IMR-90 (cell line): Measurements from ENCODE around the gene CDC26. TPM values are rescaled to one million over a fixed set of nuclear protein-coding genes. Genes with fewer than 3 reads are reported as not detected.

ENCODE experiments used
- ATAC-seq: fragments of 200-7000 bp; cut with Tn5 transposase; 2 replicates; pipeline ENCODE4 v1.9.1; 2020; ENCODE audit warnings: low read depth, mild to moderate bottlenecking, moderate library complexity
- BruUV-seq: library from RNA; stranded (reverse); fragments of 400-500 nt; replicated peaks from 2 replicates; lab custom pipeline; 2021; lab: Mats Ljungman, UMichigan
- CTCF ChIA-PET: fragments of 300-600 bp; formaldehyde crosslinking; extraction: SDS; loops from one replicate; lab custom pipeline; 2021; ENCODE audit warnings: antibody characterized with exemption; lab: Yijun Ruan, JAX
- POLR2A ChIA-PET: fragments of 300-600 bp; sonication (Branson Sonifier 250); formaldehyde crosslinking; loops from one replicate; lab custom pipeline; 2022; ENCODE audit warnings: antibody characterized with exemption; ENCODE audit not compliant: unreplicated experiment; lab: Charles Lee
- DNase-seq: peaks from one replicate; pipeline ENCODE4 v3.0.0; 2013
- H2AFZ ChIP-seq: replicated peaks from 2 replicates; pipeline ENCODE3; 2013; ENCODE audit warnings: low read length, mild to moderate bottlenecking; ENCODE audit not compliant: poor library complexity
- H2AK5ac ChIP-seq: 2 replicates; pipeline ENCODE4 v1.6.1; 2013; ENCODE audit warnings: low read depth, low read length, inconsistent platforms
- H2AK9ac ChIP-seq: replicated peaks from 2 replicates; pipeline ENCODE3; 2013; ENCODE audit warnings: mild to moderate bottlenecking, low read depth, low read length, moderate library complexity; ENCODE audit not compliant: poor library complexity
- H2BK120ac ChIP-seq: 2 replicates; pipeline ENCODE4 v1.6.1; 2013; ENCODE audit warnings: low read depth, low read length, inconsistent platforms
- H2BK15ac ChIP-seq: 3 replicates; pipeline ENCODE4 v1.6.1; 2013; ENCODE audit warnings: low read depth, low read length, inconsistent platforms
- H2BK20ac ChIP-seq: 2 replicates; pipeline ENCODE4 v1.6.1; 2013; ENCODE audit warnings: low read depth, mild to moderate bottlenecking, inconsistent platforms, low read length, moderate library complexity
- H2BK5ac ChIP-seq: 2 replicates; pipeline ENCODE4 v1.6.1; 2013; ENCODE audit warnings: mild to moderate bottlenecking, low read depth, low read length, inconsistent platforms; ENCODE audit not compliant: poor library complexity, severe bottlenecking
- H3K14ac ChIP-seq: replicated peaks from 2 replicates; pipeline ENCODE4 v1.6.1; 2013; ENCODE audit warnings: low read depth, low read length, inconsistent platforms
- H3K18ac ChIP-seq: 2 replicates; pipeline ENCODE4 v1.6.1; 2013; ENCODE audit warnings: low read depth, low read length, control low read depth
- H3K23ac ChIP-seq: 2 replicates; pipeline ENCODE4 v1.6.1; 2013; ENCODE audit warnings: low read depth, low read length, inconsistent platforms
- H3K27ac ChIP-seq: 2 replicates; pipeline ENCODE4 v1.5.1; 2013; ENCODE audit warnings: mild to moderate bottlenecking, control low read depth, low read length; ENCODE audit not compliant: insufficient read depth
- H3K27me3 ChIP-seq: 2 replicates; pipeline ENCODE4 v1.6.1; 2013; ENCODE audit warnings: low read length; ENCODE audit not compliant: control insufficient read depth, insufficient read depth
- H3K36me3 ChIP-seq: 2 replicates; pipeline ENCODE4 v1.6.1; 2013; ENCODE audit warnings: low read length, mixed read lengths; ENCODE audit not compliant: control insufficient read depth, insufficient read depth
- H3K4ac ChIP-seq: 2 replicates; pipeline ENCODE4 v1.6.1; 2013; ENCODE audit warnings: low read depth, low read length, inconsistent platforms
- H3K4me1 ChIP-seq: 2 replicates; pipeline ENCODE4 v1.6.1; 2013; ENCODE audit warnings: low read length, mixed read lengths; ENCODE audit not compliant: control insufficient read depth, insufficient read depth
- H3K4me2 ChIP-seq: 2 replicates; pipeline ENCODE4 v1.6.1; 2013; ENCODE audit warnings: low read depth, mild to moderate bottlenecking, control low read depth, low read length, moderate library complexity
- H3K4me3 ChIP-seq: 2 replicates; pipeline ENCODE4 v1.5.1; 2013; ENCODE audit warnings: low read depth, mild to moderate bottlenecking, control low read depth, low read length, moderate library complexity; ENCODE audit not compliant: insufficient read depth
- H3K56ac ChIP-seq: 2 replicates; pipeline ENCODE4 v1.6.1; 2013; ENCODE audit warnings: low read length, inconsistent platforms; ENCODE audit not compliant: insufficient read depth; ENCODE audit errors: extremely low read depth
- H3K79me1 ChIP-seq, 2 experiments: 2 replicates each; pipeline ENCODE4 v1.6.1; 2013; ENCODE audit warnings: low read length in 2 of 2, inconsistent platforms in 1 of 2, low read depth in 1 of 2
- H3K9ac ChIP-seq: 2 replicates; pipeline ENCODE4 v1.6.1; 2013; ENCODE audit warnings: low read depth, low read length, control low read depth
- H3K9me1 ChIP-seq: 2 replicates; pipeline ENCODE4 v1.6.1; 2013; ENCODE audit warnings: low read length, inconsistent platforms; ENCODE audit not compliant: insufficient read depth
- H3K9me3 ChIP-seq: 2 replicates; pipeline ENCODE4 v1.6.1; 2013; ENCODE audit warnings: low read length; ENCODE audit not compliant: control insufficient read depth, insufficient read depth
- H4K20me1 ChIP-seq: 2 replicates; pipeline ENCODE4 v1.6.1; 2013; ENCODE audit warnings: low read length, inconsistent platforms; ENCODE audit not compliant: insufficient read depth
- H4K5ac ChIP-seq: 2 replicates; pipeline ENCODE4 v1.6.1; 2013; ENCODE audit warnings: mild to moderate bottlenecking, low read depth, low read length, control low read depth
- H4K8ac ChIP-seq, 2 experiments: 2 replicates each; pipeline ENCODE4 v1.6.1; 2013; ENCODE audit warnings: low read depth in 2 of 2, low read length in 2 of 2, control low read depth in 1 of 2, inconsistent platforms in 1 of 2
- H4K91ac ChIP-seq: 2 replicates; pipeline ENCODE4 v1.6.1; 2013; ENCODE audit warnings: low read depth, low read length, inconsistent platforms; ENCODE audit not compliant: insufficient read depth
- BHLHE40 ChIP-seq: fragments of 150-350 bp; IDR thresholded peaks from 2 replicates; pipeline ENCODE4 v1.6.1; 2016; ENCODE audit warnings: mild to moderate bottlenecking, low read depth, low read length
- CTCF ChIP-seq: conservative IDR thresholded peaks from 2 replicates; pipeline ENCODE4 v1.5.1; 2012; ENCODE audit warnings: mild to moderate bottlenecking, low read depth, low read length, improper control_type of control experiment
- ELK1 ChIP-seq: fragments of 150-350 bp; IDR thresholded peaks from 2 replicates; pipeline ENCODE4 v1.6.1; 2016; ENCODE audit warnings: low read depth, mild to moderate bottlenecking, low read length, moderate library complexity, borderline replicate concordance
- MAFK ChIP-seq: IDR thresholded peaks from 2 replicates; pipeline ENCODE4 v1.6.1; 2012; ENCODE audit warnings: low read depth, low read length, improper control_type of control experiment
- MAZ ChIP-seq: IDR thresholded peaks from 2 replicates; pipeline ENCODE4 v1.6.1; 2012; ENCODE audit warnings: low read depth, mild to moderate bottlenecking, low read length, improper control_type of control experiment, moderate library complexity, borderline replicate concordance
- POLR2A ChIP-seq: IDR thresholded peaks from 2 replicates; pipeline ENCODE4 v1.6.1; 2012; ENCODE audit warnings: mild to moderate bottlenecking, low read depth, low read length
- RCOR1 ChIP-seq: IDR thresholded peaks from 2 replicates; pipeline ENCODE4 v1.6.1; 2012; ENCODE audit warnings: mild to moderate bottlenecking, low read length, improper control_type of control experiment; ENCODE audit not compliant: insufficient replicate concordance
- WGBS, 2 experiments: methylation state at CpG; one replicate each; pipeline versions ENCODE4 v1.1.5 to v1.1.7; 2013; ENCODE audit warnings: missing lambda C conversion rate in 2 of 2; ENCODE audit not compliant: insufficient read length in 1 of 2; ENCODE audit errors: extremely low coverage in 2 of 2; 5-methylcytosine and 5-hydroxymethylcytosine counted together
- dilution Hi-C: fragments of 300-500 bp; cut with HindIII; formaldehyde crosslinking; loops from one replicate; pipeline ENCODE4 v1.14.3; 2018; ENCODE audit warnings: low sequenced_read_pairs; ENCODE audit not compliant: unreplicated experiment
- in situ Hi-C: fragments of 300-500 bp; cut with MboI; formaldehyde crosslinking; loops from 3 replicates; pipeline ENCODE4 v1.14.3; 2019; ENCODE audit warnings: low sequenced_read_pairs, inconsistent platforms, mixed read lengths
- intact Hi-C: fragments of 100-400 bp; cut with micrococcal nuclease; formaldehyde crosslinking; loops from 2 replicates; pipeline ENCODE4 v1.10.0; 2022
- polyA plus RNA-seq, 3 experiments: library from polyadenylated mRNA; depleted of rRNA; stranded (reverse); fragments of >200 nt; gene quantifications; 2 replicates each; pipeline ENCODE4 v1.2.3, GENCODE V29; 2012; ENCODE audit warnings: low replicate concordance in 1 of 3
- total RNA-seq: library from RNA; depleted of rRNA; stranded (reverse); fragments of >200 nt; gene quantifications from 2 replicates; pipeline ENCODE4 v1.2.3, GENCODE V29; 2012

The CDC26 gene
- total and polyA plus RNA-seq, 2 of the 4 experiments (the other 2 are of a cell fraction) = 16.5 to 32.7 TPM

GRCh38 chr9:113281356-113281755 is 6.0 kb upstream of the CDC26 start:
- Histone ChIP-seq H4K91ac (no peak overlapping the region), H3K9ac (no peak overlapping the region), H3K4me2 (no peak overlapping the region), H3K14ac (no peak overlapping the region), H2AFZ (no peak overlapping the region), H4K5ac (no peak overlapping the region), H2BK20ac (no peak overlapping the region), H3K27me3 (no peaks in the 10 kb centered on the region), H4K8ac (no peak overlapping the region), H2AK5ac (no peak overlapping the region), H3K9me3 (no peaks in the 10 kb centered on the region), H4K20me1 (no peaks in the 10 kb centered on the region), H2BK5ac (no peak overlapping the region), H3K18ac (no peak overlapping the region), H2BK120ac (no peak overlapping the region), H3K27ac (no peak overlapping the region), H3K4me3 (no peak overlapping the region), H2AK9ac (no peak overlapping the region), H3K9me1 (no peaks in the 10 kb centered on the region), H3K4me1 (peaks cover 1% of the 10 kb centered on the region; the same call in 1 of the 2 replicates), H3K36me3 (peaks cover 35% of the 10 kb centered on the region), H3K23ac (no peak overlapping the region), H3K4ac (no peak overlapping the region), H2BK15ac (no peak overlapping the region), H3K56ac (no peak overlapping the region), H3K79me1 (peaks cover 2 to 17% of the 10 kb centered on the region in 2 experiments)
- ChIA-PET CTCF (interaction anchor here (1.0 kb wide), 1 partner anchor 9 kb away, joined by 3 read pairs; no protein-coding TSS in a partner anchor), POLR2A (no interaction called here)
- DNase-seq = no peak
- ATAC-seq = no peak
- dilution Hi-C loops = no loop called here
- no TSS peak for BruUV-seq
- TF ChIP-seq MAZ (no peak), CTCF (no peak), RCOR1 (no peak), ELK1 (no peak), POLR2A (no peak), MAFK (no peak), BHLHE40 (no peak)
- intact Hi-C loops = no loop called here
- 100% methylated on average over 2 of the region's 4 CpGs; no CpG with 5 or more reads in 1 of the 2 experiments for WGBS, 2 experiments
- in situ Hi-C loops = no loop called here
